KOPT-K1 (cell line): Measurements from ENCODE around the gene FBRSL1.

Experiments
- H3K27ac ChIP-seq: fragments of 200-600 bp; sonication (generic); 2 replicates; pipeline ENCODE4 v1.5.1; 2016; ENCODE audit warnings: antibody characterized with exemption, mild to moderate bottlenecking, low read depth, low read length; ENCODE audit not compliant: poor library complexity, severe bottlenecking
- H3K36me3 ChIP-seq: fragments of 200-600 bp; sonication (generic); 2 replicates; pipeline ENCODE4 v1.5.1; 2017; ENCODE audit warnings: antibody characterized with exemption, mild to moderate bottlenecking, low read length, moderate library complexity; ENCODE audit not compliant: insufficient read depth
- H3K9me3 ChIP-seq: fragments of 200-600 bp; sonication (generic); 2 replicates; pipeline ENCODE4 v1.5.1; 2017; ENCODE audit warnings: antibody characterized with exemption, low read length, mild to moderate bottlenecking; ENCODE audit not compliant: insufficient read depth, poor library complexity, severe bottlenecking

Gene FBRSL1

GRCh38 chr12:132492951-132493350, 3.0 kb downstream of the FBRSL1 start:
- no peaks in the 10 kb centered on the region for H3K9me3 ChIP-seq
- H3K36me3 ChIP-seq: peaks cover 4% of the 10 kb centered on the region; the same call in 1 of the 2 replicates
- no peak overlapping the region for H3K27ac ChIP-seq

GRCh38 chr12:132493482-132494178, 3.7 kb downstream of the FBRSL1 start:
- Histone ChIP-seq H3K9me3 (no peaks in the 10 kb centered on the region), H3K27ac (no peak overlapping the region)

GRCh38 chr12:132494294-132495164, 4.6 kb downstream of the FBRSL1 start:
- H3K36me3 ChIP-seq: peaks cover 4% of the 10 kb centered on the region; the same call in 1 of the 2 replicates
- H3K27ac ChIP-seq: no peak overlapping the region

More at GRCh38 chr12:132493482-132494178, 3.7 kb downstream of the FBRSL1 start:
- peaks cover 4% of the 10 kb centered on the region; the same call in 1 of the 2 replicates for H3K36me3 ChIP-seq

GRCh38 chr12:132495165-132495544, 5.2 kb downstream of the FBRSL1 start:
- H3K9me3 ChIP-seq: no peaks in the 10 kb centered on the region
- H3K27ac ChIP-seq: no peak overlapping the region
- H3K36me3 ChIP-seq: peaks cover 4% of the 10 kb centered on the region; the same call in 1 of the 2 replicates

More at GRCh38 chr12:132494294-132495164, 4.6 kb downstream of the FBRSL1 start:
- no peaks in the 10 kb centered on the region for H3K9me3 ChIP-seq

- Histone ChIP-seq H3K9me3 (no peaks in the 10 kb centered on the region), H3K27ac (no peak overlapping the region), H3K36me3 (peaks cover 4% of the 10 kb centered on the region; the same call in 1 of the 2 replicates)
These were observed 5.8 kb downstream of the FBRSL1 start for GRCh38 chr12:132495629-132496357.

GRCh38 chr12:132496358-132496669, 6.4 kb downstream of the FBRSL1 start:
- H3K9me3 ChIP-seq: no peaks in the 10 kb centered on the region
- peaks cover 4% of the 10 kb centered on the region; the same call in 1 of the 2 replicates for H3K36me3 ChIP-seq
- no peak overlapping the region for H3K27ac ChIP-seq

GRCh38 chr12:132496710-132497109, 6.8 kb downstream of the FBRSL1 start:
- H3K27ac ChIP-seq: no peak overlapping the region
- peaks cover 4% of the 10 kb centered on the region; the same call in 1 of the 2 replicates for H3K36me3 ChIP-seq
- H3K9me3 ChIP-seq: no peaks in the 10 kb centered on the region

GRCh38 chr12:132497514-132498405, 7.8 kb downstream of the FBRSL1 start:
- Histone ChIP-seq H3K27ac (no peak overlapping the region), H3K9me3 (no peaks in the 10 kb centered on the region), H3K36me3 (peaks cover 4% of the 10 kb centered on the region; the same call in 1 of the 2 replicates)

- Histone ChIP-seq H3K27ac (no peak overlapping the region), H3K9me3 (no peaks in the 10 kb centered on the region), H3K36me3 (peaks cover 4% of the 10 kb centered on the region; the same call in 1 of the 2 replicates)
These were observed 9.0 kb downstream of the FBRSL1 start for GRCh38 chr12:132498931-132499330.

GRCh38 chr12:132500142-132500855, 10.3 kb downstream of the FBRSL1 start:
- Histone ChIP-seq H3K9me3 (no peaks in the 10 kb centered on the region), H3K36me3 (no peaks in the 10 kb centered on the region), H3K27ac (no peak overlapping the region)

- H3K36me3 ChIP-seq: no peaks in the 10 kb centered on the region
- H3K9me3 ChIP-seq: no peaks in the 10 kb centered on the region
- no peak overlapping the region for H3K27ac ChIP-seq
These were observed 10.9 kb downstream of the FBRSL1 start for GRCh38 chr12:132500856-132501180.

- Histone ChIP-seq H3K36me3 (no peaks in the 10 kb centered on the region), H3K27ac (no peak overlapping the region), H3K9me3 (no peaks in the 10 kb centered on the region)
These were observed 11.4 kb downstream of the FBRSL1 start for GRCh38 chr12:132501204-132501940.

GRCh38 chr12:132502149-132502881, 12.4 kb downstream of the FBRSL1 start:
- H3K9me3 ChIP-seq: no peaks in the 10 kb centered on the region
- H3K36me3 ChIP-seq: no peaks in the 10 kb centered on the region
- H3K27ac ChIP-seq: no peak overlapping the region
